SU-DHL-6 (cell line): ENCODE results near the gene PIPOX.

ENCODE experiments used
- EZH2phosphoT487 ChIP-seq: fragments of 200-600 bp; sonication (generic), shearing (Covaris generic); conservative IDR thresholded peaks from 2 replicates; pipeline ENCODE4 v1.6.1; 2018; ENCODE audit warnings: mild to moderate bottlenecking, antibody characterized with exemption, low read length, moderate library complexity, mixed read lengths
- TF ChIP-seq, protein P1 (sequence below): fragments of 200-600 bp; sonication (generic); IDR thresholded peaks from one replicate; pipeline ENCODE4 v1.5.1; 2017; ENCODE audit warnings: antibody characterized with exemption, mild to moderate bottlenecking, low read length, moderate library complexity; ENCODE audit not compliant: insufficient read depth, poor library complexity, severe bottlenecking

DNA sequence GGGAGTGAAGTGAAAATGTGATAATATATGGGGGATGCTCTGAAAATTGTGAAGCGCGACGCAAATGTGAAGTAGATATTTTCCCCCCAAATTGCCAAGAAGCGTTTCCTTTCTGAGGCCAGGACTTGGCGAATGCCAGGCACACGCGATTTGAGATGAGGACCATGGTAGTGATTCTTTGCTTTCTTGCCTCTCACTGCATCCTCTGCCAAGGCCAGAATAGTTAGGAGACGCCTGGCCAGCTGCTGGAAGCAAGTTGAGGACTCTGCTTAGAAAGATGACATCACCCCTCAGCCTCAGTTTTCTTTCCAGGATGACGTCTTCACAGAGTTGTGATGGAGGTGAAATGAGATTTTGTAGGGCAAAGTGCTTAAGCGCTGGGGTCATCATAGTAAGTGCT, 25.9 kb downstream of the PIPOX start:
- TF ChIP-seq, protein P1, sequence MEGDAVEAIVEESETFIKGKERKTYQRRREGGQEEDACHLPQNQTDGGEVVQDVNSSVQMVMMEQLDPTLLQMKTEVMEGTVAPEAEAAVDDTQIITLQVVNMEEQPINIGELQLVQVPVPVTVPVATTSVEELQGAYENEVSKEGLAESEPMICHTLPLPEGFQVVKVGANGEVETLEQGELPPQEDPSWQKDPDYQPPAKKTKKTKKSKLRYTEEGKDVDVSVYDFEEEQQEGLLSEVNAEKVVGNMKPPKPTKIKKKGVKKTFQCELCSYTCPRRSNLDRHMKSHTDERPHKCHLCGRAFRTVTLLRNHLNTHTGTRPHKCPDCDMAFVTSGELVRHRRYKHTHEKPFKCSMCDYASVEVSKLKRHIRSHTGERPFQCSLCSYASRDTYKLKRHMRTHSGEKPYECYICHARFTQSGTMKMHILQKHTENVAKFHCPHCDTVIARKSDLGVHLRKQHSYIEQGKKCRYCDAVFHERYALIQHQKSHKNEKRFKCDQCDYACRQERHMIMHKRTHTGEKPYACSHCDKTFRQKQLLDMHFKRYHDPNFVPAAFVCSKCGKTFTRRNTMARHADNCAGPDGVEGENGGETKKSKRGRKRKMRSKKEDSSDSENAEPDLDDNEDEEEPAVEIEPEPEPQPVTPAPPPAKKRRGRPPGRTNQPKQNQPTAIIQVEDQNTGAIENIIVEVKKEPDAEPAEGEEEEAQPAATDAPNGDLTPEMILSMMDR, result no peak
- TF ChIP-seq EZH2phosphoT487, result no peak
